Activated CD4-positive, CD25-positive, alpha-beta regulatory T cell treated with anti-CD3 and anti-CD28 coated beads, Interleukin-2, amount 50 U/mL, for 24 hours (primary cell): ENCODE measurements around the gene KIN.
"Not testable (repeated sequence)": the region's sequence is repeated elsewhere in the genome, so short reads cannot be mapped to it uniquely, and the experiment has no call there.

Experiments
- ATAC-seq, 2 donors: fragments of 150-1000 bp; cut with Tn5 transposase; one replicate each; pipeline ENCODE4 v1.10.0; 2021; ENCODE audit warnings: mild to moderate bottlenecking in 1 of 2, moderate library complexity in 1 of 2

KIN gene, protein sequence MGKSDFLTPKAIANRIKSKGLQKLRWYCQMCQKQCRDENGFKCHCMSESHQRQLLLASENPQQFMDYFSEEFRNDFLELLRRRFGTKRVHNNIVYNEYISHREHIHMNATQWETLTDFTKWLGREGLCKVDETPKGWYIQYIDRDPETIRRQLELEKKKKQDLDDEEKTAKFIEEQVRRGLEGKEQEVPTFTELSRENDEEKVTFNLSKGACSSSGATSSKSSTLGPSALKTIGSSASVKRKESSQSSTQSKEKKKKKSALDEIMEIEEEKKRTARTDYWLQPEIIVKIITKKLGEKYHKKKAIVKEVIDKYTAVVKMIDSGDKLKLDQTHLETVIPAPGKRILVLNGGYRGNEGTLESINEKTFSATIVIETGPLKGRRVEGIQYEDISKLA

DNA sequence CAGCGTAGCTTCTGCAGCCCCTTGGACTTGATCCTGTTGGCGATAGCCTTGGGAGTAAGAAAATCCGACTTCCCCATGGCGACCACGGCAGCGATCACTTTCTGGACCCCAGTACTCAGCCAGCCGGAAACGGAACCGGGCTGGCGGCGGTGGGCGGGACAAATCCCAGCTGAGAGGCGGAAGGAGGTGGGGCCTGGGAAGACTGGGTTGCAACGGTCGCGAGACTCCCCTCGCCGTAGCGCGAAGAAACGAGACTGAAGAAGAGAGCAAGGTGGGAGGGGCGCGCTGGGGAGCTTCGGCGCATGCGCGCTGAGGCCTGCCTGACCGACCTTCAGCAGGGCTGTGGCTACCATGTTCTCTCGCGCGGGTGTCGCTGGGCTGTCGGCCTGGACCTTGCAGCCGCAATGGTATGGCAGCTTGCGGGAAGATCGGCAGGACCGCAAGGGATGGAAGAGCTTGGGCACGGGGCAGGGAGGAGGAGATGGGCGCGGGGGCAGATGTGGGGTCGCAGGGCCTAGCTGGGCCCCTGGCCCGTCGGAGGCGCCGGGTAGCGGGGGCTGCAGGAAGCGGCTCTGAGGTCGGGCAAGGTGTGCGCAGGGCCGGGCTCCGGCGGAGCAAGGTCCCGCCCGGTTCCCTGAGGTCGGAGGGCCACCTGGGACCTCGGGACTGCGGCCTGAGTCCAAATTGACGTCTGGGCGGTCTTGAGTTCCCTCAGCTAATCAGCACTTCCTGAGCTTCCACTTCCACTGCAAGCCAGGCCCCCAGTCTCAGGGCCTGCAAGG is at the start of gene KIN, which contains the start of gene ATP5F1C:
Gene KIN, minus strand, starts transcription at position 137 of the 782 bp plus-strand sequence. Its CDS starts 60 bp downstream, at position 77.
Gene ATP5F1C, plus strand, starts transcription at position 321 of the 782 bp plus-strand sequence. Its CDS starts 31 bp downstream, at position 352.
- peak; percentile 94 to 95 for ATAC-seq

DNA sequence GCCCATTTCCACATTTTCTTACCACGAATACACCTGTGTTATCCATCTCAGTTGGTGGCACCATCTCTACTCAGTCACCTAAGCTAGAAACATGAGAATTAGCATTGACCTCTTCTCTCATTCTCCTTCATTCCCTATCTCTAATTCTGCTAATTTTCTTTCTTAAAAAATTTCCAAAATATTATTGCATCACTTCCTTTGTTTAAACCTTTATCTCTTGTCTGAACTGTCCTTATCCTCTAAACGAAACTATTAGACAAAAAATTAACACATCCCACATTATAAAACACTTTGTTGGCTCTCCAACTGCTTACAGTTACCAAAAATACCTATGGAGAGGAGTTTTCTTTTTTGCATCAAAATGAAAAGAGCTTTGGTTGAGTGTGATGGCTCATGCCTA is 48.8 kb upstream of the KIN start:
- no peak for ATAC-seq

DNA sequence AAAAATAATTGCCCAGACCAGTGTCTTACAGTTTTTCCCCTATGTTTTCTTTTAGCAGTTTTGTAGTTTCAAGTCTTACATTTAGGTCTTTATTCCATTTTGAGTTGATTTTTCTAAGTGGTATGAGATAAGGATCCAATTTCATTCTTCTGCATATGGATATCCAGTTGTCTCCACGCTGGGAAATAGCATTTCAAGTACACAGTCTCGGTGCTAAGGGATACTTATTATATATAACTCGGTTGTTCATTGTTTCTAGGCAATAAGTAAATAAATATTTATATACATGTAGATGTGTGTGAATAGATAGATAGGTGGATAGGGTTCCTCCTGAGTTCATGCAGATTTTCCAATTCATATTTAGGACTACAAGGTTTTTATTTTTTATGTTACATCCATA is 46.5 kb upstream of the KIN start:
- no peak for ATAC-seq

DNA sequence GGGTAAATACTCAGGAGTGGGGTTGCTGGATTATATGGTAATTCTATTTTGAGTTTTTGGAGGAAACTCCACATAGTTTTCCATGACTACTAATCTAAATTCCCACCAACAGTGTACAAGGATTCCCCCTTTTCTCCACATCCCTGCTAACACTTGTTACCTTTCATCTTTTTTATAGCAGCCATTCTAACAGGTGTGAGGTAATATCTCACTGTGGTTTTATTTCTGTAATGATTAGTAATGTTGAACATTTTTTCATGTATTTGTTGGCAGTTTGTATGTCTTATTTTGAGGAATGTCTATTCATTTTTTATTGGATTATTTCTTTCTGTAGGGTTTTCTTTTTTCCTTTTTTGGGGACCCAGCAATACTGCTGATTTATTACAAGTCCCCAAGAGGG is 45.4 kb upstream of the KIN start:
- no peak for ATAC-seq

DNA sequence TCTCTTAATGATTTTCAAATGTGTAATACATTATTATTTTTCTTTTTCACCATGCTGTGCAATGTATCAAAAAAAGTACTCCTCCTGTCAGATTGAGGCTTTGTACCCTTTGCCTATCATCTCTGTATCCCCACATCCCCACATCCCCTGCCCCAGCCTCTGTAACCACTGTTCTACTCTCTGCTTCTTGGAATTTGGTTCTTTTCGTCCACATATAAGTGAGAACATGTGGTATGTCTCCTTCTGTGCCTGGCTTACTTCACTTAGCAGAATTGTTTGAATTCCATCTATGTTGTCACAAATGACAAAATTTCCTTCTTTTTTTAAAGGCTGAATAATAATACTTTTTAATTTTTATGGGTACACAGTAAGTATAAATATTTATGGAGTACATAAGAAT is 44.3 kb upstream of the KIN start:
- ATAC-seq: no peak

DNA sequence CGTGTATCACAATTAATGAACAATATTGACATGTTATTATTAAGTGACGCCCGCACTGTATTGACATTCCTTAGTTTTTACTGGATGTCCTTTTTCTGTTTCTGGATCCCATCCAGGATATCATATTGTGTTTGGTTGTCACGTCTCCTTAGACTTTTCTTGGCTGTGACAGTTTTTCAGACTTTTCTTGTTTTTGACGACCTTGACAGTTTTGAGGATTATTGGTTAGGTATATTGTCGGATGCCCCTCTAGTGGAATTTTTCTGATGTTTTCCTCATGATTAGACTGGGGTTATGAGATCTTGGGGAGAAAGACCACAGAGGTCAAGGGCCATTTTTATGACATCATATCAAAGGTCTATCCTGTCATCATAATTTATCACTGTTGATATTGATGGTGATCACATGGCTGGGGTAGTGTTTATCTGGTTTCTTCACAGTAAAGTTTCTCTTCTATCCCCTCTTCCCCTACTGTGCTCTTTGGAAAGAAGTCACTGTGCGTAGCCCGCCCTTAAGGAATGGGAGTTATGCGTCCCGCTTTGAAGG is 41.6 kb upstream of the KIN start:
- ATAC-seq: no peak

DNA sequence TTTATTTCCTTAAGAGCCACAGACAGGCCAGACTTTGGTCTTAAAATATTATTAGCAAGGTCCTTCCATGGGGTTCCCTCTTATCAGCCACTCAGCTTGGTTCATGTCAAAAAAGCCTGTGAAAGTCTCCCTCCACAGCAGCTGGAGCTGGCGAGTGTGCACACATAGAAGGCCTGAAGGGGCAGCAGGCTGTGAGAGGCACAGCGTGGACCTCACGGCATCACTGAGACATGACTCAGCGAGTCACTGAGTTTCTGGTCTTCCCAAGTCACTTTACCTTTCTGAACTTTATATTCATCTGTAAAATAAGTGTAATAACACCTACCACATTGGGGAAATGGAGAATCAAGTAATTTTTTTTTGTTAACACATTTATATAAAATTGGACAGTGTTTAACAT is 39.2 kb upstream of the KIN start:
- no peak for ATAC-seq

DNA sequence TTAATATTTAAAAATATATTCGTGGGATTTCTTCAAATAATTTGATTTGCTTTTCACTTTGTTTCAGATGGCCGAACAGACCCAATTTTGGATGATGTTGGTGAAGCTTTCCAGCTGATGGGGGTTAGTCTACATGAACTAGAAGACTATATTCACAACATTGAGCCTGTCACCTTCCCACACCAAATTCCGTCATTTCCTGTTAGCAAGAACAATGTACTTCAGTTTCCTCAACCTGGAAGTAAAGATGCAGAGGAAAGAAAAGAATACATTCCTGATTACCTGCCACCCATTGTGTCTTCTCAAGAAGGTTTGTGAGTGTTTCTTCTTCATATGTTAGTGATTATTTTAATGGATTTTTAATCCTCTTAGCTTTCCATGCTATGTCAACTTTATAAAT is 36.5 kb upstream of the KIN start:
- ATAC-seq: no peak

DNA sequence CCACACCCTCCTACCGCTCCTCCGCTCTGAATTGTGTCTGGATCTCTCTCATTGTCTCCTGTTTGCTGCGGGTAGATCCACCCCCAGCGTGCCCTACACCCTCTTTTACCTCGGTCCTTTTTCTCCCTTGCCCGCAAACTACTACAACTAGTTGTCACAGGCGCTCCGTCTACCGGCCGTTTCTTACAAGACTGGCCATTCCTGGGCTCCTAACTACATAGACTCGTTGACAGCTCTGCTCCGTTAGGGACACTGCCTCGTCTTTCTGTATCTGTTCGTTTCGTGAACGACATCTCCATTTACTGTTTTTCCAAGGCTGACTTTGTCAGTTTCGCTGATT is 31.3 kb upstream of the KIN start:
- no peak for ATAC-seq

DNA sequence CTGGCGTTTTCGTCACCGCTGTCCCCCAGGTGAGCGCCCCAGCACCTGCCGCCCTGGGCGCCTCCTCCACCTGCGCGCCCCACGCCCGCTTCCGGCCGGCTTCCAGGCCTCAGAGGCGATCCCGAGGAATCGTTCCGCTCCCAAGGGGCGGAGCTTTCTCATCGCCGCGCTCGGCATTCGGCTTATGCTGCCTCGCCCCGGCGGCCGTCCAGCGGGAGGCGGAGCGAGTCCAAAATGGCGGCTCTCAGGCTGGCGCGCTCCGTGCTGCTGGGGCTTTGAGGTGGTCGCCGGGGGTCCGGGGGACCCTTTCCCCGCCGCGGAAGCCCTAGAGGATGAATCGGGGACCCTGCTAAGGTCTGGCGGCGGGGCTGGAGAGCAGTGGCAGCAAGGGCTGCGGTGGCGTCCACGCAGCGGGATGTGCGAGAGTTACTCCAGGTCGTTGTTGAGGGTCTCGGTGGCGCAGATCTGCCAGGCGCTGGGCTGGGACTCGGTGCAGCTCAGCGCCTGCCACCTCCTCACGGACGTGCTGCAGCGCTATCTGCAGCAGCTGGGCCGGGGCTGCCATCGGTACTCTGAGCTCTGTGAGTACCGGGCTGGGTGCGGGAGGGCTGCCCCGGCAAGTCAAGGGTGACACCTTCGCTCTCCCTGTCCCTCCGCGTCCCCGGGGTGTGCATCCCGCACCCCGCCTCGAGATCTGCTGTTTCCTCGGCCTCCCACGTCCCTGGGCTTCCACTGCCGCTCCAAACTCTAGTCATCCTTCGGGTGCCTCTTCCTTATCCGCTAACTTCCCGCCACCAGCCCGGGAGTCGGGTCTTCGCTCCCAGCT is 30.7 kb upstream of the KIN start, which contains the start of gene TAF3:
Gene TAF3, plus strand, starts transcription at position 211 of the 826 bp plus-strand sequence. Its CDS starts 205 bp downstream, at position 416.
- peak; percentile 89 to 91 for ATAC-seq

DNA sequence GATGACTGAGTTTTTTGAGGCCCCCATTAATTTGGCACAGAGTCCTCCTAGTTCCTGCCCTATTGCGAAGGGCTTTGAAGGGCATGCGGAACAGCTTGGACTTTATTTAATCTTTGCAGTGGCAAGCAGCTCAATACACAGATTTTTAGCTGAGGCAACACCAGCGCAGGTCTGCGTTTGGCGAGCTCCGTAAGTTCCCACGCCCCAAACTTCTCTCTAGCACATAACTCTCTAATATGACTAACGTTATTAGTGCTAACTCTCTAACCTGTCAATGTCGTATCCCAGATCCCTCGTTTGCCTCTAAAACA is 30.1 kb upstream of the KIN start:
- ATAC-seq: no peak

DNA sequence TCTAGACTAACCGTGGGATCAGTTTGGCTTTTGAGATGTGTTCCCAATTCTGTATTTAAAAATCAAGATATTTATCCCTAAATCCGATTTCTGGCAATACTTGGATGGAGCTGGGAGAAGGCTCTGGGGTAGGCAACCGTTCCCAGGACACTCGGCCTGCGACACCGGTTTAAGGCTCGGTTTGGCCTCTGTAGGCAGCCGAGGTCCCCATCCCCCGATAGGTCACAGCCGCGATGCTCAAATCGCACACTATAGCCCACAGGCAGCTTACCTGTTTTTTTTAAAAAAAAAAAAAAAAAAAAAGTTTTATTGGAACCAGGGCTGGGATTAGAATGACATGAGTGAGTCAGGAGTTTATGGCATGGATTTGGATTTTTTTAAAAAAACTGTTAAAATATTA is 29.8 kb upstream of the KIN start:
- ATAC-seq: no peak

DNA sequence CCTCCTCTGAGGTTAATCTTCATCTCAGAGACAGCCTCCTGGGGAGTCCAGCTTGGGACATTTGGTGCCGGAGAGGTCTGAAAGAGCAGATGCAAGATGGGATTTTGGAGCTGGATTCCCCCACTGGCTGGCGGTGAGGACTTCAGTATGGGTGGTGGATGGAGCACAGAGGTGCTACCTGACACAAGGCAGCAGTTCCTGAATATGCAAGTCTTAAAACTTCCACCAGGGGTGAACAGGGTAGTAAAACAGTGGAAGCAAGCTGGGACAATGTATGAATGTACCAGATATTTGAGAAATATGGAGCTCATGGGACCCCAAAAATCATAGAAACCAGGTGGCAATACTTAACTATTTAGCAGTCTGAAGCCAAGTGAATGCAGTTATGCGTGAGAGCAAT is 25.7 kb upstream of the KIN start:
- no peak for ATAC-seq

DNA sequence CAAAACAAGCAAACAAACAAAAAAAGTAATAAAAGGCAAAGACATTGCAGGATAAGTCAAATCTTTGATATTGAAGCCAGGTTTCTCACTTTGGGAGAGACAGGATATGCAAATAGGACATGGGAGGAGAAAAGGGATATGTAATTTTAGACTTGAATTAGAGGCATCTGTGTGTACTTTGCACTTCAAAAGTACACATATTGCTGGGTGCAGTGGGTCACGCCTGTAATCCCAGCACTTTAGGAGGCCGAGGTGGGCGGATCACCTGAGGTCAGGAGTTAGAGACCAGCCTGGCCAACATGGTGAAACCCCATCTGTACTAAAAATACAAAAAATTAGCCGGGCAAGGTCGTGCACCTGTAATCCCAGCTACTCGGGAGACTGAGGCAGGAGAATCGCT is 23.9 kb upstream of the KIN start:
- not testable (repeated sequence) for ATAC-seq

DNA sequence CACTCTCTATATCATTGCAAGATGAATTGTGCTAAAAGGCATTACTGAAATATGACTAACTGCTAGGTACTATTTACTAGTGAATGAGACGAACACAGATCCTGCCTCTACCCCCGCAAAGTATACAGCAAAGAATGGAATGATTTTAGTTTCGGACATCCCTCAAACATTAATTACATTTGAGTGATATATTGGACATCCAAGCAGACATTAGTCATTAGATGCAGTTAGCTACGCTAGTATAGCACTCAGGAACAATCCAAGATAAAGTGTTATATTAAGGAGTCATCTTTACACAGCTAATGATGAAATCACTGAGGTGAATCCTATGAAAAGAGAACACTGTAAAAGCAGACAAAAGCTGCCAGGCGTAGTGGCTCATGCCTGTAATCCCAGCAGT is 23.2 kb upstream of the KIN start:
- ATAC-seq: no peak

DNA sequence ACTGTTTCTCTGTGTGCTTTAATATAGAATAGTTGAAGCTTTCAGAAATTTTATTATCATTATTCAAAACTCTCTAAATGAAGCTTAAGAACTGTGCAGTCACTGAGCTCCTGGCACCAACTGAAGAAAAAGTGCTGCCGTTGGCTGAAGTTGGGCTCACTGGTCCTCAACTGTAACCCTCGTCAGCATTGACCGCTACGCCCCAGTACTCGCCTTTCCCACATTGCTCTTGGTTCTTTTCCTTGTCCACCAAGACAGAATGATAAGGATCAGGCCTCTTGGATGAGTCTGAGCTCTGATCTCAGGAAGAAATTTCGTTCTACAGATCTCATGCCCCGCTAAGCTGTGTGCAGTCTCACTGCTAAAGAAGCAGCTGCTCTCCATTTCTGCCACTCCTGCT is 22.6 kb upstream of the KIN start:
- ATAC-seq: no peak

DNA sequence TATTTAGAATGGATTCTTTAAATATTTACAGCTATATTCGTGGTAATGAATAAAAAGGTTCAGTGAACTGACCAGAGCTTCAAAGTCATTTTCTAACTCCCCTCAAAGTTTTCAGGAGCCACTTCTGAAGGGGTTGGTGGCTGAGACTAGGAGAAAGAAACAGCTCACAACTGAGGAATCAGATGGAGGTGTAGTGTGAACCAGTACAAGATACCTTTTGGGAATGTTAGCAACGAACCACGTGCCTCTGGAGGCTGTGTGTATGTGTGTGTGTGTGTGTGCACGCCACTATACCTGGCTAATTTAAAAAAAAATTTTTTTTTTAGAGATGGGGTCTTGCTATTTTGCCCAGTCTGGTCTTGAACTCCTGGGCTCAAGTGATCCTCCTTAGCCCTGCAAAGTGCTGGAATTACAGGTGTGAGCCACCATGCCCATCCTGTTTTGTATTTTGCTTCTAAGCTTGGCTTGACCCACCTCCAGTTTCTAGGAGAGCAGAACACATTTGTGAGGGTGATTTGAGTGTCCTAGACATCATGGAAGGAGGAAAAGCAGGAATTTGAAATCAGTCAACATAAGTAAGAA is 21.0 kb upstream of the KIN start:
- ATAC-seq: no peak

DNA sequence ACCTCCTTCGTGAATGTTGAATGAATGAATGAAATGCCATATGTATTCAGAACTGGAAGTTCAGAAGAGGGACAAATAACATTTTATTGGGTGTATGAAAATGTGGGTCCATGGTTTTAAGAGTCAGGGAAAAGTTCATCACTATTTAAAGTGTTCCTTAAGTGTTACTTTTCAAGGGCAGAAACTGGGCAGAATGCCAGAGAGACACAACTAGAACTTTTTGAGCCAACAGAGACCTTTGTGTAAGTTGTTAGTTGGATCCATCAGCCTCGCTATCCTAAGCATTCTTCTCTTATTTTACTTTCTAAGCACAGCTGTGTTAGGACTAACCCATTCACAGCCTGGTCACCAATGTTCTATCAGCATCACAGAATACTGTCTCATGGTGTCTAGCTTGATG is 16.9 kb upstream of the KIN start:
- ATAC-seq: no peak

DNA sequence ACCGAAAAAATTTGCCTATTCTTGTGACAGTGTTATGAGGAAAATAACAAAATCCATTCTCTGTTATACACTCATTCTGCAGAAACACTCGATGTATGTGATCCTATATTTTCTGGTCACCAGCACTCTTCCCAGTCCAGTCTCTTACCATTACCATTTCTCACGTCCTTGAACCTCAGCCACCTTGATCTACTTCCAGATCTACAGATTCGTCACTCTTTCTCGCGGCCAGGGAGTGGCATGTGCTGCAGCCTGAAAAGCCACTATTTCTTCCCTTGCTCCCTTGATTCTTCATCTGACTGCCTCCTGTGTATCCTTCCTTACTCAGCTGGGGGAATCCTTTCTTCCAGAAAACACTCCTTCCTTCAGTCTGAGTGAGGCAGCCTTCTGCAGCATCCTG is 16.4 kb upstream of the KIN start:
- ATAC-seq: no peak

DNA sequence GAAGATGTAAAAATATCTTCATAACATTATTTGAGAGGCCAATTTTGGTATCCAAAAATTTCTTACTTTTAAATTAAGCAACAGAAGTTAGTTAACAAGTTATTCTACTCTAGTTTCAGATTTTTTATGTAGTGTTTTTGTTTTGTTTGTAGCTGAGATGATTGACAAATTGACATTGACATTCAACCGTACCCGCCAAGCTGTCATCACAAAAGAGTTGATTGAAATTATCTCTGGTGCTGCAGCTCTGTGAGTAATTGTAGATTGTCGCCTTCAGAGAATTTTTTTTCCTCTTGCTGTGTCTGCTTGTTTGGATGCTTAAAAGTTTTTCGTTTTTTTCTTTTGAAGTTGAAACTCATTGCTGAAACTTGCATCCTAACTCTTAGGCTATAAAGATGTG is 14.8 kb upstream of the KIN start:
- ATAC-seq: no peak

DNA sequence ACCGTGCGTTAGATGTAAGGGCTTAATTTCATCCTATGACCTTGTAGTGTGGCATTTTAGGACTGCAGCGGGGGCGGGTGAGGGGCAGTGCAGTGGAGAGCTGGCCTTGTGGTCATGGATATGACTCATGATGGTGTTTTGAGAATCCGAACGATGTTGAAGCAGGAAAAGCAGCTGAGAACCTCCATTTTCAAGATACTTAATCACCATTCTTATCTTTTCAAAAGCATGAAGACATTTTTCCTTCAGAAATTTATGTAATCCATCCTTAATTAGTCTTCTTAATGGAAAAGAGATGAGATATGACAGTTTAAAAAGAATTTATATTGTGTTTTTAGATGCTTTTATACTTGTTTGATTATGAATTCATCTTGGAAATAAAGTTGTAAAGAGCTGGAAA is 9.8 kb upstream of the KIN start:
- no peak for ATAC-seq

DNA sequence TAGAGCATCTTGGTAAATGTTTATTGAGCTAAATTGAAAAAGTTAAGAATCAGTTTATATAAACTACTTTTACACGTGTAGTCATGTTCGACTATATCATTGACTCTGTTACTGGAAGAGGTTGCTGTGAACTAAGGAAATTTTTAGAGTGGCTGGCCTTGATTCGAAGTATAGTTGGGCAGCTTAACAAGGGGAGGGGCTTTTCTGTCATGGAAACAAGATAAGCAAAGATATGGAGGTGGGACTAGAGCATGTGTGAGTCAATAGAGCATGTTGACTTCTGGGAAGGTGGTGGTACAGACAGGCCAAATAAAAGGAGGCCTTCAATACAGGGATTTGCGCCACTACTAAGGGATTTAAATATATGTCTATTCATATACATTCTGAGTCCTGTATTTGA is 7.8 kb upstream of the KIN start:
- ATAC-seq: no peak
